ENCODE measurements around the gene CHRND. TPM values are rescaled to one million over a fixed set of nuclear protein-coding genes. Genes with fewer than 3 reads are reported as not detected.

CHRND gene
- total and polyA plus RNA-seq, 2 of the 13 experiments (the other 11 are each of a cell fraction or from before 2014, with no cell fraction given) = 0.18 TPM; not detected in 1

DNA sequence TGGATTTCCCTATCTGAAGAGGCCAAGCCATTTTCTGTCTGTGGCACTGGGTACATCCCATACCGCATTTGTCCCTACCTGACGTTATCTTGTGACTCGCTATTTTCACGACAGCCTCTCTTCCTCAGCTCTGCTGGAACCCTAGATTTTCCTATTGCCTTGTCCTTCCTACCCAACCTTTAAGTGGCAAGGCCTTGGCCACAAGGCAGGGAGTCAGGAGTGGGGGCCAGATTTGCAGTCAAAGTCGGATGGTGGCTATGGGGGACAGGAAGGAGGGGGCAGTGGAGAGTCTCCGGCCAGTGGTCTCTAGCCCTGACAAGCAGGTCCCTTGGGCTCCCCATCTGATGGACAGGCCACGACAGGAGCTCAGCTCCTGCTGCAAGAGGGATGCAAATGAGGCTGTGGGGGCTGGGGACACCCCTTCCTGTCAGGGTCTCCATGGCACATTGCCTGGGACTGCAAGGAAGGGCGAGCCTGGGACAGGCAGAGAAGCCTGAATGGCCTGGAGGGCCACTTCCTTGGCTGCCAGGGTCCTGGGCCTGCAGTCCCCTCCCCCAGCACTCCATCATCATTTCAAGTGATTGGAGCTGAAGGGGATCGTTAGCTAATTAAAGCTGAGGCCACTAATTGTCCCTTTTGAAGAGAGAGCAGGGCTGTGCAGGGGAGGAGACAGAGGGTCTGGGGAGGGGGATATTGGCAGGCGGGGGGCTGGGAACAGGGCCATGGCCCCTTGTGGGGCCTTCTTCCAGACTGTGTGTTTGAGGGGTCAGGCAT lies 32.1 kb upstream of the CHRND start:
- WGBS (ENCODE audit: low lambda C conversion rate) = 9% methylated on average over 10 of the region's 10 CpGs
- FAIRE-seq = no peak
- DNase-seq (ENCODE audit: low spot score) = no peak
- H3K4me3 ChIP-seq (replicated peaks in 1 of 3; ENCODE audit: insufficient read depth in 1 of 3, low read depth in 2 of 3, low read length in 3 of 3) = no peak overlapping the region
- CTCF ChIA-PET (ENCODE audit: low intra/inter-chr PET ratio, low total read pairs) = no interaction called here
- in situ Hi-C loops (cut with HindIII; ENCODE audit: extremely low pct_ligation_motif_present, low pct_unique_long_range_greater_than_20kb) (no loop called here), intact Hi-C loops (cut with micrococcal nuclease; ENCODE audit: unreplicated experiment) (no loop called here)
- H4K20me1 ChIP-seq (ENCODE audit: insufficient read depth, low read length) = no peaks in the 10 kb centered on the region
- no peak overlapping the region for H3K4me2 ChIP-seq (ENCODE audit: low read depth, low read length)
- H3K36me3 ChIP-seq (replicated peaks in 1 of 2; ENCODE audit: control insufficient read depth in 1 of 2, insufficient read depth in 2 of 2, low read length in 2 of 2) = no peaks in the 10 kb centered on the region
- TF ChIP-seq, protein P1, sequence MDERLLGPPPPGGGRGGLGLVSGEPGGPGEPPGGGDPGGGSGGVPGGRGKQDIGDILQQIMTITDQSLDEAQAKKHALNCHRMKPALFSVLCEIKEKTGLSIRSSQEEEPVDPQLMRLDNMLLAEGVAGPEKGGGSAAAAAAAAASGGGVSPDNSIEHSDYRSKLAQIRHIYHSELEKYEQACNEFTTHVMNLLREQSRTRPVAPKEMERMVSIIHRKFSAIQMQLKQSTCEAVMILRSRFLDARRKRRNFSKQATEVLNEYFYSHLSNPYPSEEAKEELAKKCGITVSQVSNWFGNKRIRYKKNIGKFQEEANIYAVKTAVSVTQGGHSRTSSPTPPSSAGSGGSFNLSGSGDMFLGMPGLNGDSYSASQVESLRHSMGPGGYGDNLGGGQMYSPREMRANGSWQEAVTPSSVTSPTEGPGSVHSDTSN (CRISPR knock-in tag; IDR thresholded peaks at IDR 0.05) = no peak
- TF ChIP-seq ZNF329 (CRISPR knock-in tag; IDR thresholded peaks at IDR 0.05; ENCODE audit: low read depth) (no peak), ZBTB38 (CRISPR knock-in tag; IDR thresholded peaks at IDR 0.05) (no peak), RAD51 (IDR thresholded peaks at IDR 0.05; ENCODE audit: borderline replicate concordance) (no peak), ZNF512B (CRISPR knock-in tag; IDR thresholded peaks at IDR 0.05; ENCODE audit: borderline replicate concordance) (no peak), HNRNPLL (IDR thresholded peaks at IDR 0.05; ENCODE audit: low read depth, low read length, poor library complexity, severe bottlenecking) (no peak), ZBTB10 (CRISPR knock-in tag; IDR thresholded peaks at IDR 0.05; ENCODE audit: borderline replicate concordance) (no peak), ZNF580 (CRISPR knock-in tag; IDR thresholded peaks at IDR 0.05; ENCODE audit: borderline replicate concordance, low read depth) (no peak), RXRB (CRISPR knock-in tag; IDR thresholded peaks at IDR 0.05; ENCODE audit: borderline replicate concordance) (no peak)
- no peak for ATAC-seq
- H3K27ac ChIP-seq (ENCODE audit: extremely low read length, insufficient read depth, low read length) = no peak overlapping the region
- no peaks in the 10 kb centered on the region for H3K4me1 ChIP-seq (ENCODE audit: insufficient read depth, low read length)
- BruUV-seq (replicated peaks) = no TSS peak
- peaks cover 26 to 92% of the 10 kb centered on the region in 2 experiments for H3K27me3 ChIP-seq (ENCODE audit: control insufficient read depth in 1 of 2, insufficient read depth in 2 of 2, low read length in 2 of 2)
- no peaks in the 10 kb centered on the region for H3K79me2 ChIP-seq (ENCODE audit: insufficient read depth, low read length)
- no peaks in the 10 kb centered on the region for H3K9me3 ChIP-seq (ENCODE audit: low read length)
- no peak overlapping the region for H3K9ac ChIP-seq (ENCODE audit: insufficient read depth, low read depth, low read length)
- POLR2A ChIA-PET = no interaction called here
- no peak overlapping the region for H2AFZ ChIP-seq (ENCODE audit: low read length)
